Heart left ventricle (tissue), 13 donors: ENCODE results near the gene PDIA6.

ENCODE experiments used
- POLR2A ChIP-seq, 2 donors: fragments of 450-650 bp; IDR thresholded peaks; one replicate each; pipeline ENCODE4 v1.6.1; 2017; ENCODE audit warnings: antibody characterized with exemption in 2 of 2, mild to moderate bottlenecking in 2 of 2, moderate library complexity in 2 of 2
- TF ChIP-seq, protein P1 (sequence below), 12 donors: fragments of 200-600 bp; sonication (generic) in 4 of 12; IDR thresholded peaks; one replicate each; pipeline versions ENCODE4 v1.5.0 to v1.8.0; 2018 to 2022; ENCODE audit warnings: antibody characterized with exemption in 12 of 12, mild to moderate bottlenecking in 5 of 12
- donor health status: ischemic (EF 13 %, LVEDD 7.1; RV severe dilation, severe dysfunction).
- donor health status: DM: no; HTN: yes; CAD: no.
- donor health status: DM: no; HTN: no; CAD: no.
- donor health status: ischemic (EF 25% LVEDD 6.9; RV normal size, moderate dysfunction).
- donor health status: ischemic (EF 25% LVEDD 5.7; RV mildly dilated, moderate dysfunction).
- donor health status: ischemic (EF 35%, LVEDD 5.7; RV mildly dilated, moderate dysfunction).
- donor health status: nonischemic (EF 11% LVEDD 7.7; RV severe dilation, severe dysfunction).
- donor health status: DM: yes; HTN: yes; CAD: no.
- donor health status: PGD.
- donor health status: ischemic (EF 29% LVEDD 5.4; RV normal size, mild dysfunction).
- donor health status: nonischemic (EF 23%, LVEDD 6.1; RV moderate dilation, normal function).

DNA sequence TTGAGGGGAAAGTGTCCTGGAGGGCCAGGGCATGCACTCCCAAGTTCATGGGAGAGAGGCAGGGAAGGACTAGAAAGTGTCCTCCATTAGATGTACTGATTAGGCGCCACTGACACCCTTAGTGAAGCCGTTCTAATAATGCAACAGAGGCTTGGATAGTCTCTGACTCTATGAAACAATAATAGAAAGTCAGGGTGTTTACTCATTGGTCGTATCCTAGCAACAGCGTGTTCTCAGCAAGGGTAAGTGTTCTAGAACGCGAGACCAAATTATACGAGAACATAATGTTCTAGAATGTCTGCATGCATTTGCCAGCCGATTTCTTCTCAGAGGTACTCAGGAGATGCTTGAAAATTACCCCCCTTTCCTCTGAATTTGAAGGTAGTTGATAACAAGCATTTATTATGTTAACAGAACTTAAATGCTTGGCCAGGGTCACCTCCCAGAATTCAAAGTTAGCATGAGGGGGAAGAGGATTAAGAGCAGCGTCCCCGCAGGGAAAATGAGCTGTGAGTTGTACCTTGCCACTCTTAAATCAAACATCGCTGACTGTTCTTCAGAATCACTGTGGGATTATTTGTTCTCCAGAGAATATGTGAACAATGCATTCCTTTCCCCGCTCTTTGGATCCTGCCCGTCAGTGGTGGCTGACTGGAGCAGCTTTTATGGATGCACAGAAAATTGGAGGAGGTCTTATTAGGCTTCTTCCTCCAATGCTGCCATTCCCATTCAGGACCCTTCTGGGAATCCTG lies 33.7 kb upstream of the PDIA6 start:
- TF ChIP-seq, protein P1, sequence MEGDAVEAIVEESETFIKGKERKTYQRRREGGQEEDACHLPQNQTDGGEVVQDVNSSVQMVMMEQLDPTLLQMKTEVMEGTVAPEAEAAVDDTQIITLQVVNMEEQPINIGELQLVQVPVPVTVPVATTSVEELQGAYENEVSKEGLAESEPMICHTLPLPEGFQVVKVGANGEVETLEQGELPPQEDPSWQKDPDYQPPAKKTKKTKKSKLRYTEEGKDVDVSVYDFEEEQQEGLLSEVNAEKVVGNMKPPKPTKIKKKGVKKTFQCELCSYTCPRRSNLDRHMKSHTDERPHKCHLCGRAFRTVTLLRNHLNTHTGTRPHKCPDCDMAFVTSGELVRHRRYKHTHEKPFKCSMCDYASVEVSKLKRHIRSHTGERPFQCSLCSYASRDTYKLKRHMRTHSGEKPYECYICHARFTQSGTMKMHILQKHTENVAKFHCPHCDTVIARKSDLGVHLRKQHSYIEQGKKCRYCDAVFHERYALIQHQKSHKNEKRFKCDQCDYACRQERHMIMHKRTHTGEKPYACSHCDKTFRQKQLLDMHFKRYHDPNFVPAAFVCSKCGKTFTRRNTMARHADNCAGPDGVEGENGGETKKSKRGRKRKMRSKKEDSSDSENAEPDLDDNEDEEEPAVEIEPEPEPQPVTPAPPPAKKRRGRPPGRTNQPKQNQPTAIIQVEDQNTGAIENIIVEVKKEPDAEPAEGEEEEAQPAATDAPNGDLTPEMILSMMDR (IDR thresholded peaks at IDR 0.05): no peak
- peak in 1 of 2 donors; percentile 58 for TF ChIP-seq POLR2A (IDR thresholded peaks at IDR 0.05)
